ENCODE data around the gene OSGEP.

The OSGEP gene

DNA sequence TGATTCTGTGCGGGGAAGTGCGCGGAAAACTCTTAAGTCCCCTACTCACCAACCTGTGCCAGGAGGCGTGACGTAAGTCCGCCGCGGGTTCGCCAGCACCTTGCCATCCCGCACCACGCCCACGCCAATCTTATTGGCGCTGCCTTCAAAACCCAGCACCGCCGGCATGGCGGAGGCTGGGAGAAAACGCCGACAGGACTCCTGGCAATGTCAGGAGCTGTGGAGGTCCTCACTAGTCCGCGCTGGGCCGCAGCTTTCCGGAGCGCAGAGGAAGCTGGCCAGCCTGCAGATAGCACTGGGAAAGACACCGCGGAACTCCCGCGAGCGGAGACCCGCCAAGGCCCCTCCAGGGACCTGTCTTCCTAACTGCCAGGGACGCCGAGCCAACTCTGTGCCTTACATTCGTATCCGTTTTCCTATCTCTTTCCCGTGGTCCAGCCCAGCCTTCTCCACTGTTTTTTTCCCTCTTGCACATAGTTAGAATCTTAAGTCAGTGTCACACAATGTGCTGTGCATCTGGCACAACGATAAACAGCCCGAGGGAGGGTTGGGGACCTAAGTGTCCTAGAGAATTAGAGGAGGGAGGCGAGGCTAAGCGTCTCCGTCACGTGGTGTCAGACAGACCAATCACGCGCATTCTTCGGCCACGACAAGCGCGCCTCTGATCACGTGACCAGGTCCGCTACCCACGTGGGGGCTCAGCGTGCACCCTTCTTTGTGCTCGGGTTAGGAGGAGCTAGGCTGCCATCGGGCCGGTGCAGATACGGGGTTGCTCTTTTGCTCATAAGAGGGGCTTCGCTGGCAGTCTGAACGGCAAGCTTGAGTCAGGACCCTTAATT, at the start of gene OSGEP, which contains the start of gene APEX1:
Gene OSGEP, minus strand, starts transcription at position 297 of the 839 bp plus-strand sequence. Its CDS starts 129 bp downstream, at position 168.
Gene APEX1, plus strand, starts transcription at position 711 of the 839 bp plus-strand sequence. CDS start 420 bp downstream, outside the sequence.
- DNase-seq (ENCODE audit: low read depth) = peak; percentile 99

DNA sequence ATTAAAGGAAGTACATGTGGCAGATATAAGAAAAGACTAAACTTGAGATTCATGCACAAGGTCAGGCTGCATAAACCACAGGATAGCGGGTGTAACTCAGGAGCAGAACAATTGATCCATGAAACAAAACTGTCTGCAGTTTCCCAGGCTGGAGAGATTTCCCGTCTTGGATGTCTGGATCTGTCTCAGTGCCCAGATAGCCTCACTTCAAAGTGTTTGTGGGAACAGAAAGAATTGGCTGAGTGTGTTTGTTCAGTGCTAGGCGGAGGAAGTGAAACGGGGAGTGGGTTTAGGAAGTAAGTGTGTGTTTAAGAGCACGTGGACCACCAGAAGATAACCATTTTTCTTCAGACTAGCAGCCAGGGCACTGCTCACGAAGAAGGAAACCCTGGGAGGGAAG, 49.3 kb upstream of the OSGEP start:
- DNase-seq (ENCODE audit: low read depth) = no peak

DNA sequence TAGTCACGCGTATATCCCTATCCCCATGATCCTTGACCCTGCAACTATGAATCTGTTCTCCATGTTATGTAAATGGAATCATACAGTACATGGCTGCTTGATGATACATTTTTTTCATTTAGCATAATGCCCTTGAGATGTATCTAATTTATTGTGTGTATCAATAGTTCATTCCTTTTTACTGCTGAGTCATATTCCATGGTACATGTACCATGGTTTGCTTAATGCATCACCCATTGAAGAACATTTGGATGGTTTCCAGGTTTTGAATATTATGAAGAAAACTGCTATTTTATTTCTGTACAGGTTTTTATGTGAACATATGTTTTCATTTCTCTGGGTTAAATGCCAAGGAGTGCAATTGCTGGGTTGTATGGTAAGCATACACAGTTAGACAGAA, 46.7 kb upstream of the OSGEP start:
- peak; percentile 72 for DNase-seq (ENCODE audit: low read depth)

DNA sequence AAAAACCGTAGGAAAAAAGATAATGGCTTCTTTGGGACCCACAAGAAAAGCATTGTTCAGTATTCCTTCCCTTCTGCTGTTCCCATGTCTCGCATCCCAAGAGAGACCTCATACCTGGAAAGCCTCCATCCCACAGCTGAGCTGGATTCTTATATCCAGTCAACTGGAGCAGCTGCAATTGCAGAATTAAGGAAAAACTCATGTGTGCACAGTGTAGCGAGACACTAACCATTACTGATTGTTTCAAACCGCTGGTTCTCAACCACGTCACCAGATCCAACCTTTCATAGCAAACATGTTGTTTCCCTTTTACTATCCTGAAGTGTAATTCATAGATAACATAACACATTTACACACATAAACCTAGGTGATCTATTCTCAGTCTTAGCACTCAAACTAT, 45.3 kb upstream of the OSGEP start:
- no peak for DNase-seq (ENCODE audit: low read depth)

DNA sequence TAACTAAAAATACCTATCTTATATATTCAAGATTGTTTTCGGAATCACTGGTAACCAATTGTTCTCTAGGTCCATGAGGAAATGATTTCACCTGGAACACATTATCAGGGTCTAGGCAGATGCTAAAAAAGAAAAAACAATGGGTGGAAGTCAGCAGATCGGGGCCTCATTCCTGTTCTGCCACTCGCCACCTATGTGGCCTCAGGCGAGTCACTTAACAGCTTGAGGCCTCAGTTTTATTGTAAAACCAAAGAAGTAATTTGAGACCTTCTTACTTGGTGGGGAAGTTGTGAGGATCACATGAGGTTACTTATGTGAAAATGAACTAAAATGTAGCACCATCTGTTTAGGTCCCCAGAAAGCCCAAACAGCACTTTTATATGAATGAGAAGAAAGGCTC, 44.5 kb upstream of the OSGEP start:
- DNase-seq (ENCODE audit: low read depth) = no peak

DNA sequence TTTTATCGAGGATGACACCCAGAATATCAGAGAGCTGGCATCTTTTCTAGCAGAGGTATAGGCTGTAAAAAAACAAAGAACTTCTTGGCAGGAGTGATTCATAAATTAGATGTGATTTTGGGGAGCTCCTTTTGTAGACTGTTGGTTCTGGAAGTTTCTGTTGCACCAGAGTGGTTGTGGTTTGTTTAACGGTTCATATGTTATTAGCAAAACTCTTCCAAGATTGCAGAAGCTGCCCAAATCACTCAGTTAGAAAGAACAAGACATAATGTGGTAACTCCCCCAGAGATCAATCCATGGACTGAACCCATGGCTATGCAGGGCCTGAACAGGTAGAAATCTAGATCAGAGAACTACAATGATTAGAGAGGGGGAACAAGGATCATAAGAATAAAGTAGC, 44.0 kb upstream of the OSGEP start:
- DNase-seq (ENCODE audit: low read depth) = no peak

DNA sequence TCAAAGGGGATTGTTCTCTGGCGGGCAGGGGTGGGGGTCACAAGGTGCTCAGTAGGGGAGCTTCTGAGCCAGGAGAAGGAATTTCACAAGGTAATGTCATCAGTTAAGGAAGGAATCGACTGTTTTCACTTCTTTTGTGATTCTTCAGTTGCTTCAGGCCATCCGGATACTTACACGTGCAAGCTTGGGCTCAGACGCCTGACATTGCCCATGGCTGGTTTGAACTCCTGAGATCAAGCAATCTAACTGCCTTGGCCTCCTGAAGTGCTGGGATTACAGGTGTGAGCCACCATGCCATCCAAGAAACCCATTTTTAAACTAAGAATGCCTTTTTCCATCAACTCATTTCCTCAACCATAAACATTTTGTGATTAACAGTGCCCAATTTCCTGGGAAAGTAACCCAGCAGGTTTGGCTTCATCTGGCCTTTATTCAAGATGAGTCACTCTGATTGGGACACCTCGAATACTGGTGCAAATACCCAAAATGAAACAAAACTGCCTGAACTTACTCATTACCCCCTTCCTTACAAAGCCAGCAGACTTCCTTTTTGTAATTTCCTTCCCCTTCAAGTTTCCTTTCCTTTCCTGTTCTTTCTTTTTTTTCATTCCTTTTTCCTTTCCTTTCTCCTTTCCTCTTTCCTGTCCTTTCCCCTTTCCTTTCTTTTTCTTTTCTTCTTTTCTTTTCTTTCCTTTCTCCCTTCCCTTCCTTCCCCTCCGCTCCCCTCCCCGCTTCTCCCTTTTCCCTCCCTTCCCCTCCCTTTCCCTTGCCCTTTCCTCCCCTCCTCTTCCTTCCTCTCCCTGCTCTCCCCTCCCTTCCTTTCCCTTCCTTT, 40.5 kb upstream of the OSGEP start:
- DNase-seq (ENCODE audit: low read depth) = peak; percentile 46

DNA sequence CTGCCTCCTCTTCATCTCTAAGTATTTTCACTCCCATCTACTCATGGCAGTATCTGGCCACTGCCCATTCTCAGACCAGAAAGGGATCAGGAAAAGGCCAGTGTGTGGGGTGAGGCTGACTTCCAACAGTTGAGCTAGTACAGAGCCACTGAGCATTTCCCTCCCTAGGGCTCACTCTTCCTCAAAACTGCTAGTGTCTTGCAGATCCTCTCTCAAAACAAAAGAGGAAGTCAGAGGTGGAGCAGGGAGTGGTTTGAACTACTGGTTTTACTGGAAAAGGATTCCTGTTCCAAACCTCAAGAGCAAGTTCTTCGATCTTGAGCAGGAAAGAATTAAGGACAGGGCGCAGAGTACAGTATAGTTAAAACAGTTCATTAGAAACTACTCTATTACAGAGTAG, 39.0 kb upstream of the OSGEP start:
- DNase-seq (ENCODE audit: low read depth) = no peak

DNA sequence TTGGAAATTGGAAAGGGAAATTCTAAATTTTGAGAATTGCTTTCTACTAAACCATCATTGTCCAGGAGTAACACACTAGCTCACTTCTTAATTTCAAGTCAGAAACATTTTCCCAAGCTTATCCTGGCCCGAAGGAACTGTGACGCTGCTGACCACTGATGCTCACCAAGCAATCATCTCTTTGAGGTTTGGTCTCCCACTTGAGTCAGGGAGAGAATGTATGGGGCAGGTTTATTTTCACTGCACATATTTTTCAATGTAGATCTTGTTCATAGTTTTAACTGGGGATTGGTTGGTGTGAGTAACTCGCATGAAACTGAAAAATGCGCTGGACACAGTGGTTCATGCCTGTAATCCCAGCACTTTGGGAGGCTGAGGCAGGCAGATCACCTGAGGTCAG, 37.9 kb upstream of the OSGEP start:
- DNase-seq (ENCODE audit: low read depth) = no peak

DNA sequence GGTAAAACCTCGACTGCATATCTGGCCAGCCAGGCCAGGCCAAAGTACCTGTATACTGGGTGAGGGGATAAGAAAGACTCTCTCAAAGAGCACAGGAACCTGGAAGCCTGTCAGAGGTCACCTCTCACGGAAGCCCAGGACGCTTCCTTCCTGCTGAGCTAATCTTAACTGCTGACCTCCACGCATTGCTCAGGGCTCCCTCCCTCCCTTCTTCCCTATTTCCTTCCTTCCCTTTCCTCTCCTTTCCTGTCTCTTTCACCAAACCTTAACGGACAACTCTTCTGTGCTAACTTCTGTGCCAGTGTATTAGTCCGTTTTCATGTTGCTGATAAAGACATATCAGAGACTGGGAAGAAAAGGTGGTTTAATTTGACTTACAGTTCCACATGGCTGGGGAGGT, 36.0 kb upstream of the OSGEP start:
- DNase-seq (ENCODE audit: low read depth) = no peak

DNA sequence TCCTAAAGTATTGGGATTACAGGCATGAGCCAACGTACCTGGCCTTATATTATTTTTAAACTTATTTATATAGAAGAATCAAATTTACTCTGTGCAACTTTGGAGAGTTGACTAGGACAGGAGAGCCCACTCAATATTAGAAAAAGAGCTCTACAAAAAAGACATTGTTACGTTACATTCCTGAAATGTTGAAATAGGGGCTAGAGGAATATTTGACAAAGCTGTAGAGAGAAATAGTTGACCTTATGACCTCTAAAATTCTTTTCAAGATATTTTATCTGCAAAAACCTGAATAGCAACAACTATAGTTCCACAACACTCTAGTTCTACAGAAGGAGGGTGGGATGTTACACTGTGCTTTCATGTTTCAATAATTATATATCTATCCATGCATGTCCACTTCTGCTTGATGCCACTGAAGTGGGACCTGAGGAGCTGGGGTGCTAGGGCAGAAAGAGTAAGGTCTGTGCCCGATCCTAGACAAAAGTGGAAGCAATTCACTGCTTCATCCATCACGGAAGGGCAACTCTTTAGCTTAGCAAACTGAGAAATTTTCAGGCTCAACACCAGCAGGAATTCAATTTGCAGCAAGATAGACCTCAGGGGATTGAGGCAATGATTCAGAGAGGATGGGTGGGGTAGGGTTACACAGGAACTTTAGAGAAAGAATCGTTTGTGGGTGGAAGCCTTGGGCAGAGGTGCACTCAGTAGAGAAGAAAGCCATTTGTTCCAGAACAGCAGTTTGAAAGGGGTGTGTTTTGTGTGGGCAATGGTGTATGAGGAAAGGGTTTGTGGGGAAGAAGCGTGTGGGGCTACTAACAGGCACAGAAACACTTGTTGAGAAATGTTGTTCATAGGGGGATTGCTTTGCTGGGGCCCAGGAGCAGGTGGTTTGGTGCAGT, 34.7 kb upstream of the OSGEP start:
- no peak for DNase-seq (ENCODE audit: low read depth)

DNA sequence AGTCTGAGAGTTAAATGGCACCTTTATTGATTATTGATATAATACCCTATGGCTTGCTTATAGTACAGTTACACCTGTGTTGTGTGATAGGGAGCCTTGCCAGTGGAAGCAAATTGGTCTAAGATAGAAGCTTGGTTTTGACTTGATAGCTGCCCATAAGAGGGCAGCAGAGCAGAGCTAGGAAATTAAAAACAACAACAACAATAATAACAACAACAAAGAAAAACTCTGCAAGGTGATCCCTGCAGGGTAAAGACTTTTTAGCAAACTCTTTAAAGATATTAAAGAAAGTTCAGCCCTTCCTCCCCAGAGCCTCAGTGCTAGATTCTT, 32.7 kb upstream of the OSGEP start:
- no peak for DNase-seq (ENCODE audit: low read depth)

DNA sequence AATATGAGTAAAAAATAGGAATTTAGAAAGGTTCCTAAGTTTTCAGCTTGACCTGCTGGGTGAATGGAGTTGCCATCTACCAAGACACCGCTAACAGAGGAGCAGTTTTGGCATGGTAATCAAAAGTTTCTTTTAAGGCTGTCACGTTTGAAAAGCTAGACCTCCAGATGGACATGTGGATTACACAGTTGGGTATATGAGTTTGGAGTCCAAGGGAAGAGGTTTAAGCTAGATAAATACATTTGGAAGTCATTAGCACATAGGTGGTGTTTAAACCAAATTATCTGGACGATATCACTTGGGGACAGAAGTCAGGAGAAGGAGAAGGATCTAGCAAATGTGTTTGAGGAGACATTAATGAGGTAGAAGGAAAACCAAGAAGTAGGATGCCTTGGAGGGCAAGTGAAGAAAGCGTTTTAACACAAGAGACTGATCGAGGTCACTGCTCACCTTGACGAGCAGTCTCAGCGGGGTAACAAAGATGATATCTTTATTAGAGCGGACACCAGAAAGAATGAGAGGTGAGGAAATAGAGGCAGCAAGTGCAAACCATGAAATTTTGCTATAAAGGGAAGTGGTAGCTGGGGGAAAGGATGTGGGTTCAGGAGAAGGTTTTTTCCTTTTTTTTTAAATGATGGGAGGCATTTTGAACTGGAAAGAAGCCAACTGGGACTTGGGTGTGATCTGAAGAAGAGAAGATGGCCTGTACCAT, 32.2 kb upstream of the OSGEP start:
- no peak for DNase-seq (ENCODE audit: low read depth)

DNA sequence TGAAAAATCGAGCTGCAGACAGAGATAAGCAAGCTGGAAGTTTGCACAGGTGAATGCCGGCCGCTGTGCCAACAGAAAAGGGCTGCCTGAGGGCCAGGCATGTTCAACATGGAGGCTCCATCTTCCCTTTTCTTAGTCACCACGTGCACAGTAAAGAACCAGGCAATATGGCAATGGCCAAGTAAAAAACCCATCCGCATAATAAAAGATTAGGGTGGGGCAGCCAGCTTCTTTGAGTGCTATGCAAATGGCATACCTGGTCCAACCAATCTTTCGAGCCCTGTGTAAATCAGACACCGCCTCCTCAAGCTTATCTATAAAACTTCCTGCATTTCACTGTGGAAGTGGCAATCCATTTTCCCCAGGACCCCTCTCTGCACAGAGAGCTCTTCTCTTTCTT, 31.3 kb upstream of the OSGEP start:
- DNase-seq (ENCODE audit: low read depth) = no peak

DNA sequence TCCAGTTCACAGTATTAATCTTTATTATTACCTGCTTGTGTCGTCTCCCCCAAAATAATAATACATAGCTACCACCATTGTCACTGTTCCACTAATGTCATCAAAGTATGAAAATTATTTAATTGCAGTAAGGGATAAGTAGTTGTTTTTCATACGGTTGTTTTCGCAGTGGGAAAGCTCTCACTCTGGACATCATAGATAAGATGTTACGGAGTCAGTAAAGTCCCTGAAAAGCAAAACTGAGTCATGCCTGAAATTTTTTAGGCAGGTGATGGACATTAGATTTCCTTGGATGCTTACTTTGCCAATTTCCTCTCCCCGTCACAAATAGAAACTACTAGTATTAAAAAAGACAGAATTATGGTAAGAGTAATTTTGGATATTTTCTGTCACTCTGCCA, 27.8 kb upstream of the OSGEP start:
- no peak for DNase-seq (ENCODE audit: low read depth)

DNA sequence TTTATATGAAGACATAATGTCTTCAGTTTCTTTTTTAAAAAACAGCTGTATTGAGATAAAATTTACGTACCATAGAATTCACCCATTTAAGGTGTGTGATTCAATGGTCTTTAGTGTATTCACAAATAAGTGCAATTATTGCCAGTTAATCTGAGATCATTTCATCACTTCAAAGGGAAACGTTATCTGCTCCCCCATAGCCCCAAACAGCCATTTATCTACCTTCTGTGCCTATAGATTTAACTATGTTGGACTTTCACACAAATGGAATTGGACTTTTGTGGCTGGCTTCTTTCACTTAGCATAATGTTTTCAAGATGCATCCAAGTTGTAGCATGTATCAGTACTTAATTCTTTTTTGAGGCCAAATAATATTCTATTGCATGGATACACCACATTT, 24.3 kb upstream of the OSGEP start:
- no peak for DNase-seq (ENCODE audit: low read depth)

DNA sequence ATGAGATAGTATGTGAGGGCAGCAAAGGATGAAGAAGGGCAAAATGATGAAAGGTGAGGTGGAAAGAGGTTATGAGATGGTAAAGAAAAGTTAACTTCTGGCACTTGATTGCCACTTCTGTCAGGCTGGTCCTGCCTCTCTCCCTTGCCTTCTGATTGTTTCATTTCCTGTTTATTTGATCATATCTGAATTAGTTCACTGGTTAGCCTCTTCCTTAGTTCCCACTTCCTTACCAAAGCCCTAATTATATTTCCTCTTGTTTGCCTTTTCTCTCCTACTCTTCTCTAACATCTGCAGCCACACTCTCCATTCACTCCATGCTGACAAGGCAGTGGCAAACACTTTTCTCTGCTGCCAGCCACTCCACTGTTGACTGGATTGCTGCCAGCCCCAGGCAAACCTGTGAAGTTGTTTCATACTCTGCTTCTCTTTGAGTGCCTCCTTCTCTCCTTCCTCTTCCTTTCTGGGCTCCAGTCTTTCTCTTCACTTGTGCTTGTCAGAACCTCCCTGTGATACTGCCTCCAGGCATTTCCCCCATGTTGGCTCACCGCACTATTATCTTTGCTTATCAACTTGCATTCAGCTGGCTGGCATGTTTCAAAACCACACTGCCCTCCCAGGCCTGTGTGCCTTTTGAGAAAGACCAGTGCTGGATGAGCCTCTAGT, 22.7 kb upstream of the OSGEP start:
- DNase-seq (ENCODE audit: low read depth) = no peak

DNA sequence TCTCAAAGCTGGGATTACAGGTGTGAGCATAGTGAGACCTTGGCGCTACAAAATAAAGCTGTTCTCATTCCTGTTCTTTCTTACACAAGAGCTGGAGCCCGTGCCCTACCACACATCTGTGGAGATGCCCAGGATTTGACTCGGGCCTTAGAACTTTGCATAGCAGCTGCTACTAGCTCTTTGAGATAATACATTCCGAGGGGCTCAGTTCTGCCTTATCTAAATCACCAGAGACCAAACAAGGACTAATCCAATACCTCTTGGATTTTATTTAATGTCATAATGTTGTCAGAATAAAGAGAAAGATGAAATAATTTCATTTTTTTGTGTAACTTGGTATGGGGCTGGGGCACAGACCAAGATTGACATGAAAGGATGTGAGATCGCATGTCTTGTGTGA, 22.2 kb upstream of the OSGEP start:
- no peak for DNase-seq (ENCODE audit: low read depth)

DNA sequence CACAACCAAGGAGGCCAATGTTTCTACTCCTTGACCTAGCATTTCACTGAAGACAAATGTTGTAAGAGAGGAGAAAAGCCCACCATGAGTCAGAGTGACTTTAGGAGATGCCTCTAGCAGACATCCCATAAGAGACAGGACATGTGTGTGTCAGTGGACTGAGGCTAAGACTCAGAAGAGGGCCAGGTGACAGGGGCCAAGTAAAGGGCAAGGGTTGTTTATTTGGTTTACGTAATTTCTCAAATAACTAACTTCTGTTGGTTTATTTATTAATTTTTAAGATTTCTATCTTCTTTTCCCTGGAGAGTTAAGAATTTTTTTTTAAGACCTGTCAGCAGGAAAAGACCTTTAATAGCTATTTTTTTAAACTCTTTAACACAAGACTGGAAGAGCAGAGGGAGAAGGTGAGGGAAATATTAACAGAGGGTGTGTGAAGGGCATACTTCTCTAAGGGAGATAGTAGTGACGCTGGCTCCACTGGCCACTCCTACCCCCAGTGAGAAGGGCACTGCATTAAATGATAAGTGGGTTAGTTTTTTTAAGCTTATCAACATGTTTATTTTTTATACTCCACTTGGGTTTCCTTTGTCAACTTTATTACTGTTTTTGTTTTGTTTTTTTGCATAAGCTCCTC, 18.0 kb upstream of the OSGEP start:
- no peak for DNase-seq (ENCODE audit: low read depth)

DNA sequence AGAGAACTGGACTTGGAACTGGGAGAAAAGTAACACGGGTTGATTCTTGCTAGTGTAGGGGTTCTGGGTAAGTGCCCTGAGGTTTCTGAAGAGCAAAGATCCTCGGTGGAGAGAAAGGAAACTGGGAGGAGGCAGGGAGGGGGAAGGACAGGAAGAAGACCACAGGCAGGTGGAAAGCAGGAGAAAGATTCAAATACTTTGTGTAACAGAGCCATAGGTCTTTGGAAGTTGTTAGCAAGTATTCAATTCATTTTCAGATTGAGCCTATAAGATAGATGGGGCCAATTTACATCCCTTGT, 15.9 kb upstream of the OSGEP start:
- DNase-seq (ENCODE audit: low read depth) = no peak

All from fibroblast of gingiva (primary cell).